ENCODE data around the gene MAB21L3.
"Not testable (repeated sequence)": the region's sequence is repeated elsewhere in the genome, so short reads cannot be mapped to it uniquely, and the experiment has no call there.

The MAB21L3 gene

DNA sequence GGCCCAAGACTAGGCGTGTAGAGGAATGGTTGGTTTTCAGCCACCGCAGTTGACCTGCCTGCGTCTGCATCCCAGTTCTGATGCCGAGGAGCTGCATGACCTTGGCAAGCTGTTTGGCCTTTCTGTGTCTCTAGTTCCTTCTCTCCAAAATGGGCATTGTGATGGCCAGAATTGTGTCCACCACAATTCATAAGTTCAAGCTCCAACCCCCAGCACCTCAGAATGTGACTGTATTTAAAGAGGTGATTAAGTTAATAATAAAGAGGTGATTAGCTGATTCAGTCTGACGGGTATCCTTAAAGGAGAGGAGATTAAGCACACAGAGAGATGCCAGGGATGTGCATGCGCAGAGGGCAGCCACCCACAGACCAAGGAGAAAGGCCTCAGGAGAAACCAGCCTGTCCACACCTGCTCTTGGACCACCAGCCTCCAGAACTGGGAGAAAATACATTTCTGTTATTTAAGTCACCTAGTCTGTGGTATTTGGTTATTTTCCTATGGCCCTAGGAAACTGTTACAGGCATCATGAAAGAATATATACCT is 28.5 kb downstream of the MAB21L3 start:
- DNase-seq, result no peak

DNA sequence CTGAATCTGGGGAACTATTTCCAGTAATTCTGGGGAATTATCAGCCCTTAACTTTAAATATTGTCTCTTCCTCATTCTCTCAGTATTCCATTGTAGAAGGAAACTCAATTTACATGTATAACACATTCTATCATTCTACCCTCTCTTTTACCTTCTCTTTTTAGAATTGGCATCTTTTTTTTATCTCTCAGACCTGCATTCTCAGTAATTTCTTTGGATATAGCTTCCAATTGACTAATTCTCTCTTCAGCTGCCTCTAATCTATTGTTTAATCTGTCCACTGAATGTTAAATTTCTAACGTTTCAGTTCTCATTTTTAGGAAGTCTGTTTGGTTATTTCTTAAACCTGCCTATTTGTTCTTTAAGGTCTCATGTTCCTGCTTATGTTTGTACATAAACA is 33.0 kb downstream of the MAB21L3 start:
- no peak for DNase-seq

DNA sequence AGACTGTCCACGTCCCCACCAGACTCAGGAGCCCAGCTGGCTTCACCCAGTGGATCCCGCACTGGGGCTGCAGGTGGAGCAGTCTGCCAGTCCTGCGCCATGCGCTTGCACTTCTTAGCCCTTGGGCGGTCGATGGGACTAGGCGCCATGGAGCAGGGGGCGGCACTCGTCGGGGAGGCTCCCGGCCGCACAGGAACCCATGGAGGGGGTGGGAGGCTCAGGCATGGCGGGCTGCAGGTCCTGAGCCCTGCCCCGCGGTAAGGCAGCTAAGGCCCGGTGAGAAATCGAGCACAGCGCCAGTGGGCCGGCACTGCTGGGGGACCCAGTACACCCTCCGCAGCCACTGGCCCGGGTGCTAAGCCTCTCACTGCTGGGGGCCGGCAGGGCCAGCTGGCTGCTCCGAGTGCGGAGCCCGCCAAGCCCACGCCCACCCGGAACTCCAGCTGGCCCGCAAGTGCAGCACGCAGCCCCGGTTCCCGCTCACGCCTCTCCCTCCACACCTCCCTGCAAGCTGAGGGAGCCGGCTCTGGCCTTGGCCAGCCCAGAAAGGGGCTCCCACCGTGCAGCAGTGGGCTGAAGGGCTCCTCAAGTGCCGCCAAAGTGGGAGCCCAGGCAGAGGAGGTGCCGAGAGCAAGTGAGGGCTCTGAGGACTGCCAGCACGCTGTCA is 35.4 kb downstream of the MAB21L3 start:
- DNase-seq, result not testable (repeated sequence)

DNA sequence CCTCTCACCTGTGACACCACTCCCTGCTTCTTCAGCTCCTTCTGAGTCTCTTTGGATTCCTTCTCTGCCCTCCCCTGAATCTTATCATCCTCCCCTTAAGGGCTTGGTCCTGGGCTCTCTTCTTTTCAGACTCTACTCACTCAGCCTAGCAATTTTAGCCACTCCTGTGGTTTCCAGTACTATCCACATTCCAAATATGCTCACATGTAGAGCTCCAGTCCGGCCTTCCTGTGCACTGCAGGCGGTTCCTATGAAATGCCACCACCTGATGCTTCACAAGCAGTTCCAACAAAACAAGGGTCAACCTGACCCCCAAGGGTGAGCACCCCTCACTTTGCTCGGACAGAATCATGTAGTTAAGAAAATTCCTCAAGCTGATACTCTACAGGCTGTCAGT is 35.9 kb downstream of the MAB21L3 start:
- no peak for DNase-seq

DNA sequence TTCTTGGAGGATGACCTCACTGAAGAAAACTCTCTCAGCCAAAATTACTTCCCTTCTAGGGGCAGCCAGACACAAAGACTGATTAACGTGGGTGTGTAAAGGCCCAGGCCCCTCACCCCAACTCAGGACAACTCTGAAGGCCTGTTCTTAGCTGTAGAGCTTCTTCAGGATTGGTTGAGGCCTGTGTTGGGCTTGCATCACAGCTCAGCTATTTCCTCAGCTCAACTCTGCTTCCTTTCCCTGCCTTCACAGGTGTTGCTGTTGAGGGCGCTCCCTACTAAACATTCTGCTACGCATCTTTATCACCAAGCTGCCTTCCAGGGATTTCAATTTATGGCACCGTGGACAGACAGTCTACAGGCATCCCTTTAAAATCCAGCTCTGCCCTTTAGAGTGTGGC is 36.8 kb downstream of the MAB21L3 start:
- DNase-seq, result no peak

DNA sequence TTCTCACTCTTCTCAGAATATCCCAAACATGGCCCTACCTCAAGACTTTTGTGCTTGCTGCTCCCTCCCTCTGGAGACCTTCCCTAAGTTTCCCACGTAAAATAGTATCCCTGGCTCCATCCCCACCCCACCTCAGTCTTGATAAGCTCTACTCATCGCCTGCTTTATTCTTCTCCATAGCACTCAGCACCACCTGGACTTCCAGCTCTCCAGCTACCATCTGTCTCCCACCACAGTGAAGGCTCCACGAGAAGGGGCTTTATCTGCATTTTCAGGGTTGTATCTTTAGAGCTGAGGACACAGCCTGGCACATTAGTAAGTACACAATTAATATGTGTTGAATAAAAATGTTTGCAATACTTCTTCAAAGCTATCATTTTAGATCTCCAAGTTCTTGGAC is 37.8 kb downstream of the MAB21L3 start:
- DNase-seq, result no peak

DNA sequence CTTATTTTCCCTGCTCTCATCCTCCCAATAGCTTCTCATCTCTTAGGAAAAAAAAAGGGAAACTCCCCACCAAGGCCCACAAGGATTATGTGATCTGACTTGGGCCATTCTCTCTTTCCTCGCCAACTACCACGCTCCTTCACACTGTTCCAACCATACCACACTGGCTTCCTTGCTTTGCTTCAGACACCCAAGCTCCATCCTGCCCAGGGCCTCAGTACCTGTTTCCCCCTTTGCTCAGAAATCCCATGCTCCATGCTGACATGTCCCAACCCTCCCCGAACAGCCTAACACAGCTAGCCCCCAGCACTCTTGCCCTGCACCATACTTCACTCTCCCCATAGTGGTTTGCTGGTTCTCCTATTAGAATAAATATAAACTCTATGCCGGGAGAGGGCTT is 39.2 kb downstream of the MAB21L3 start:
- DNase-seq, result no peak

DNA sequence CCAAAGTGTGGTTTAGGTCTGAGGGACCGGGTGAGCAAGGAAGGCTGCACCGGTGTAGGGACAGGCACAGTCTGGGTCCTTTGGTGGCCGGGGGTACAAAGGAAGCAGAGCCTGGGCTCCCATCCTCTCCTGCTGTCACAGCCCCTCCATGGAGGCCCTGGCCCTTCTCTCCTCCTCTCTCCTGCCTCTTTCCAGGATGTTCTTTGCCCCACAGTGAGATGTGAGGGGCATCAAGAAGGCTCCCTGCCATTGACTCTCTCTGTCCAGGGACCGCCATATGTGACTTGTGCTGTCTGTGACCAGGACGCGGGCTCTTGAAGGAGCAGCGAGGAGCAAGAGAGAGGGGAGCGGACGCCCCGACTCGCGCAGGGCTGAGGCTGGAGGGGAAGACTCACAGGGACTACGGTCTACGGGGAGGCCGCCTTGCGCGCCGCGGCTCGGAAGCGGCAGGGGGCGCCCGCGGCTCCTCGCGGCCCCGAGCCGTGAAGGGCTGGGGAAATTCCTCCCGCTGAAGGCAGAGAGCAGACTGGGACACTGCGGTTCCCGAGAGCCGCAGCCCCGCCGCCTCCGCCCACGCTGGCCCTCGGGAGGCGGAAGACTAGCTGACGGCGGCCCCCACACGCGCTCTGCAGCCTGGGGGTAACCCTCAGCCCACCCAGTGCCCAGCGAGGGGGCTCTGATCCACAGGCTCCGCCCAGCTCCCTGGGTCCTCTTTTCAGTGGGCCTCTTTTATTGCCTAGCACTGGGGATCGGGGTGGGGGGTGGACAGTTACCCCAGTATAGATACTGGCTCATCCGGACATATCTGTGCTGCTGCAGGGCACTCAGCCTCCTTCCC is 40.8 kb downstream of the MAB21L3 start:
- DNase-seq, result peak; percentile 82

DNA sequence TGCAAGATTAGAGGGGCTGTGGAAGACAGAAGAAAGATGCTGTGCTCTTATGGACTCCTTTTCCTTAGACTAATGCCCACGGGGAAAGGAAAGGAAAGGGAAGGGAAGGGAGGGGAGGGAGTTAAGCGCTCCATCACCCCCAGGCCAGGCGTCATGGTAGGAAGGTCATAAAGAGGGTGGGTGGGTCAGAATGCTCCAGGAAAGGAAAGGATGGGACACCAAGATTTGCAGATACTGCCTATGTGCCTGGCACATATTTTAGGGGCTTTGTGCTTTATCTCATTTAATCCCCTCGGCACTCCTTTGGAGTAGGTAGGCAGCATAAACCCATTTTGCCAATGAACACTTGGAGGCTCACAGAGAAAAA is 41.4 kb downstream of the MAB21L3 start:
- DNase-seq, result no peak

DNA sequence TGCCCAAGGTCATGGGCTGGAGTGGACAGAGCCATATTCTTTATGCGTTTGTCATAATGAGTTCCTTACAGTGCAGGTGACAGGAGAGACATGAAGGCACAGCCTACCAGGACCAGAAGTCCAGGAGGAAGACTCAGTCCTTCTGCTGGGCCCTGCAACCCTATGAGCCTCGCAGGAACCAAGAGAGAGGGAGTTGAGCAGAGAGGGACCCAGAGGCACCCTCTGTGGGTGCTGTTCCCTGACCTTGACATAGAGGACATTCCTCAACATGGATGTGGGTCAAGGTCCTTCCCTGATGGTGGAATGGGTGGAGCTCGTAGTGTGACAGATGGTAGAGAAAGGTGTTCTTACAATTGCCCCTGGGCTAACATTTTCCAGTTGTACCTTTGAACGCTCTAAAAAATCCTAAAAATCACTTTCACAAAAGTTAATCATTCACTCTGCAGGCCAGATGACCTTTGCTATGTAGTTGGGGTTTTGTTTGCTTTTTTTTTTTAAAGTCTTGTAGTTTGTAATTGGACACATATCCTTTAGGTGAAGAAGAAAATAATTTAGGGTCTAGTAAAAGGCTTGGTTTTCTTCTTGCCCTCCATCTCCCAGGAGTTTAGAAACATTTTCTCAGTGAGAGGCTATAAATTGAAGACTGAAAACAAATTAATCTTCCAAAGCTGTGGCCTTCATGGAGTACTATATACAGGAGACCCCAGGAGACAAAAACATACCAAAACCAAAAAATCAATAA is 41.9 kb downstream of the MAB21L3 start:
- DNase-seq, result no peak

DNA sequence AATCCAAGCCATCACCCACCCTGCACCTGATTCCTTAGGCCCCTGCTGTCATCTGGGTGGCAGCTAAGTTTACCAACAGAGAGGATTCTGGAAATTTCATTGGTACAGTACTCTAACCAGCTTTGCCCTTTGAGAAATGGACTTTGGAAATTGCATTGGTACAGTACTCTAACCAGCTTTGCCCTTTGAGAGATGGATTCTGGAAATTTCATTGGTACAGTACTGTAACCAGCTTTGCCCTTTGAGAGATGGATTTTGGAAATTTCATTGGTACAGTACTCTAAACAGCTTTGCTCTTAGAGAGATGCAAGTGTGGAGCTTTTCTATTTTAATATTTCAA is 42.5 kb downstream of the MAB21L3 start:
- DNase-seq, result no peak

DNA sequence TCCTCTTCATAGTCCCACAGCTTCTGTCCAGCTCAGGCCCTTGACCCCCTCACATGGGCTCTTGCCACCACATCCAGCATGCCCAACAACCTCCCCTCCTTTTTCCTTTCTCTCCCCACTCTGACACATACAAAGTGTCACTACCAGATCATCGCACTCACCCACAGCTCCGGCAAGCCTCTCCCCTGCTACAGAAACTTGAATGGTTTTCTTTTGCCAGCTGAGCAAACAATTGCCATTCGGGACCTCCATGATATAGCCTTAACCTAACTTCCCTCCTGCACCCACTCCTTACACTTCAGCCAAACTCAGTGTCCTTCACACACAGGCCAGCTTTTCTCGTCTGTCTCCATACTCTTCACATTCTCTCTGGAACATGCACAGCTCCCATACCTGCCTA is 43.3 kb downstream of the MAB21L3 start:
- DNase-seq, result no peak

DNA sequence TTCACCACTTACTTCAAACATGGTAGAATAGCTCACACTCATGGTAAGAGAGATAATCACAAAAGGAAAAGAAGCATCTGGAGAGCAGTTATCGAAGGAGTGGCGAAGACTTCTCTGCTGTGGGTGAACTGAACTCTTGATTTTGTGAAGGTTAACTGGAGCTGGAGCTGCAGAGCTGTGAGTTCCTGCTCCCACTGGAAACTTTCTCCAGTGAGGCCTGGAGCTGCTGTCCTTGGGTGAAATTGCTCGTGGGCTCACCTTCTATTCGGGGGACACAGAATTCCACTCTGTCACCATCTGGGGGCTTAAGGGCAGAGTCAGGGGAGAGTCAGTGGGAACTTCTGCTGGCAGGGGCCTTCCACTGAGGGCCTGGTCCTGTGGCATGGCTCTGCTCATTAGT is 45.9 kb downstream of the MAB21L3 start:
- no peak for DNase-seq

DNA sequence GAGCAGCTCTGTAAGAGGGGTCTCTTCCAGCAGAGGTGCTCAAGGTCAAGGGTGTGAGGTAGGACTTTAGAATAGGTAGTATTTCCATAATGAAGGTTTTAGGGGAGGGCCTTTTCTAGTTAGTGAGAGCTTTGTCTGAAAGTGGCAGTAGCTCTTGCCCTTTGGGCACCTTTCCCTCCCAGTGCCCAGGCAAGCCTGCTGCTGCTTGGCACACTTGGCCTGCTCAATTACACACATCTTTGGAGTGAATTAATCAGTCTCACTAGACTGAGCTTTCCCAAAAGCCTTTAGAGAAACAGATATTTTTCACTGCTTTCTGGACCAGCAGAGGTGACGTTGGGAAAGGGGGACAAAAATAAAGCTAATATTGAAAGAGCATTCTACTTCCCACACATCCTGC is 48.0 kb downstream of the MAB21L3 start:
- DNase-seq, result no peak

DNA sequence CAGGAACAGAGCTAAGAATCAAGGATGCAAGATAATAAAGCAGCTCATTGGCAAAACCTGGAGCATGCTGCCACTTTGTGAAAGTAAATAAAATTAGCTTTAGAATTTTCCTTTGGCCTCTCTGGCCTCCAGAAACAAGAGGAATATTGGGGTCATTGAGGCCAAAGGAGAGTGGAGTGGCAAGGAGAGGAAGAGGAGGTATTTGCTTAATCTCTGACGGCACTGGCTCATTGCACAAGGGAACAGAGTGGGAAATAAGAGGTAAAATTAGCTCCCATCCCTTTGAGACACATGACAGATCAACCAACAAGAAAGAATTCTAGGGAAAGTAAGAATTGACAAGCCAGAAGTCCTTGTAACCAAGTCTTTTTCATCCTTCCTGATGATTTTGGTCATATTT is 48.4 kb downstream of the MAB21L3 start:
- DNase-seq, result no peak

DNA sequence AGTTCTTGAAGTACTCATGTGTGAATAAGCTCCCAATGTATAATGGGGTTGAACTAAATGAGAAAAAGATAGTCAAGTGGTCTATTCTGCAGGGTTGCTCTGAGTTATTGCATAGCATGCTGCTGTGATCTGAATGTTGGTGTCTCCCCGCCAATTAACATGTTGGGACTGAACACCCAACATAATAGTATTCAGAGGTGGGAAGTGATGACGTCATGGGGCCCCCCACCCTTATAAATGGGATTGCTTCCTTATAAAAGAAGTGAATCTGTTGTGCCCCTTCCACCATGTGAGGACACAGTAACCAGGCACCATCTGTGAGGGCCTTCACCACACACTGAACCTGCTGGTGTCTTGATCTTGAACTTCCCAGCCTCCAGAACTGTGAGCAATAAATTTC is 50.2 kb downstream of the MAB21L3 start:
- no peak for DNase-seq

DNA sequence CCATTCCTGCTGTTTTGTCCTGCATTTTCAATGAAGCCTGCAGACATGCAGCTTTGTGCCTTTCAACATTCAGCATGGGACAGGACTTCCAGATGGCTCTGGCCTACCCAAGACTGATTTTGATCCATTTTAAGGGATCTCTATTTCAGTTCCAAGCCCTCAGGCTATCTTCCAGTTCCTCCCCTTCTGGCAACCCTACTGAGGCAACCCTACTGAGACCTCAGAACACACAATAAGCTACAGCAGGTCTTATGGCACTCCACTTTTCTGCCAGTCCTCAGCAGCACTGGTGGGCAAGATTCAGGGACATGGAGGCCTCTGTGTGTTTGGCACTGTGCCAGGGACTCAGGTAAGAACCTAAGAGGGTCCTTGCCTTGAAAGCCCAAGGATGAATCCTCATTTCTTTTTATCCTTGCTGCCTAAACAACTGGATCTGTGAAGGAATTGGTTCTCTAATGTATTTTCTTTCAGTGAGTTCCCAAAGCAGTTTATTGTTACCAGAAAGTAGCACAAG is 50.7 kb downstream of the MAB21L3 start:
- DNase-seq, result no peak

DNA sequence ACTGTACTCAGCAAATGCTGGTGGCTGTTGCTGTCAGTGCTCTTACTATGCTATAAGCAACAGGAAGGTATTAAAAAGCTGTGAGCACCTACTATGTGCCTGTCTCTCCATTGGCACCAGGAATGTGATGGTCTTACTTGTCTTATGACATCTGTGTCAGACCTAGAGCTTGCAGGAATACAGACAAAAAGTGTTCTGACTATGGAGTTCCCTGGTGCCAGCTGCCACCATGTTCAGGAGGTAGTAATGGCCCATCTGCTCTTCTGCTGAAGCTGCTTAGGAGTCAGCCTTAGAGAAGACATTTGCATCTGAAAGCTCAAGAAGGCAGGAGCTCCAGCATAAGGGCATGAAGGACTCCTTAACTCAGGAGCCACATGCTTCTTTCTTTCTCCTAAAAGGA is 52.3 kb downstream of the MAB21L3 start:
- no peak for DNase-seq

DNA sequence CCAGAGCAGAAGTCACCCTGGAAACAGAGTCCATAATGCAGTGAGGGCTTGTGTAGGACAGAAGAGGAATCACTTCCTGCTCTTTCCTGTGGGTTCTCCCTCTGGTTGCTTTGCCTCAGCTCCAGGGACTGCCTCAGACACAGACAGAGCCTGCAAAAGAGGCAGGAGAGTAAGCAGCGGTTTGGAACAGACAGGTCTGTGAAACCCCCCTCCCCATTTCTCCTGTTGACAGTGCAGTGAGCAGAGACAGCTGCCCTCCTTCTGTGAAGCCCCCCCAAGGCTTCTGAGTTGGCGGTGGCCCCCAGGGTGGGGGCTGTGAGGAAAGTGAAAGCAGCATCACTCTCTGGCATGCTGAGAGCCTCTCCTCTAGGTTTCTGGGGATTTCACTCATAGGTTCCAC is 53.0 kb downstream of the MAB21L3 start:
- DNase-seq, result no peak

DNA sequence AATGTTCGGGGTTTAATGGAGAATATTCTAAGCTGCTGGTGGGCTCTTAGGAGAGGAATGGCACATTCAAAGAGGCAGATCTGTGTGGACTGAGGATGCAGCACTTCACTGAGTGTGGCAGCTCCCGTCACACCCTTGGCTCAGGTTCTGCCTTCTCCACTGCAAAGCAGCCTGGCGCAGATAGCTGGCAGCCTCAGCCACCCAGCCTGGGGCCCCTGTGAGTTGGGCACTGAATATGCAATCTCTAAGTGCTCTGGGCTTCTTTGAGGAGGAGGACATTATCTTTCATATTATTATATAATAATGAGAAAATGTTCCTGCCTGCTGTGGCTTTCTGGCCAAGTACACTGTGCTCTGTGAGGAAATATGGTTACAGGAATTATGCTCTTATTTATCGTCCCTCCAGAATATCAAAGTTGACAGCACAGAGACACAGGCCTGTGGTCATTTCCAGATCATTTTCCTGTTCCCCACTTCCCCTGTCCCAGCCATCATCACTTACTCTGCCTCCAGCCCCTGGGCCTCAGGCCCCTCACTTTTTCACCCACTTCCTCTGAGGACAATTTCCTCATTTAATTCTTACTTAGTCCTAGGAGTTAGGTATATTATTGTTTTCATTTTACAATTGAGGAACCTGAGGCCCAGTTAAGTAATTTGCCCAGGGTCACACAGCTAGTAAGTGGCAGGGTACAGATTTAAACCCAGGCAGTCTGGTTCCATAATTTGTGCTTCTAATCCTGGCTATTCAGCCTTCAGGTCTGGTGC is 53.6 kb downstream of the MAB21L3 start:
- DNase-seq, result no peak

DNA sequence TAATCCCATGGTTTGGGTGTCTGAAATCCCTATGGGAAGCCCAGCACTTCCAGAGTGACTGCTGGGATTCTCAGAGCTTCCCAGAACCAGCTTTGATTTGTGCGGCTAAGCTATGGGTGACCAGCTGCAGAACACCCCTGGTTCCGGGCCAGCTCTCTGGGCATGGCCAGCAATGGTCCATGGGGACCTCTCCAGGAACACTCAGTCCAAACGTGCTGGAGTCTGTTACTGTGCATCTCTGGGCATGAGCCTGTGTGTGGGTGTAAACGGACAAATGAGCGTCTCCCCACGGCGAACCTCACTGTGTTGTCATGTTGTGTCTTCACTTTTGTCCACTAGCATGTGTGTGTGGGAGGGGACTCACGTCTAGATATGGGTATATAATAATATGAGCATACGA is 54.4 kb downstream of the MAB21L3 start:
- DNase-seq, result no peak

DNA sequence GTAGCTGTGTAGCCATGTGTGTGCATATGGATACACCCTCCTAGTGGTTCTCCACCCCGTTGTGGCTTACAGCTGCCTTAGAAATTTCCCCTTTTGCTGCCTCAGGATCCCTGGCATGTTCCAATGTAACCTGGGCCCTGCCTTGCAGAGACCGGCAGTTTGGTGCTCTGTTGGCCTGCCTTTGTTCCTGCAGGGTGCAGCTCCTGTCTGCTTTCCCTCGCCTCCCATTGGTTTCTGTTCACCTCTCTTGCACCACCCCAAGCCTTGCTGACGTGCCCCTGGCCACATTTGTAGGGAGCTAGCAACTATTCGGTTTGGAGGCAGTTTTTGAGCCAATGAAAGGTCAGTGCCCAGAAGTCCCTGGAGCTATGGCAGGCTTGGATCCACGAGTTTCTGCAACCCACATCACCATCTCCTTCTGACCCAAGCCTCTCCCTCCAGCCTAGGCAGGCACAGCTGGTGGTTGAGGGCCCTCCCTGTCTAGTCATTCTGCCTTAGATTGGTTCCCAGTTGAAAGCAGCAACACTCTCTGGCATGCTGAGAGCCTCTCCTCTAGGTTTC is 54.9 kb downstream of the MAB21L3 start:
- no peak for DNase-seq

DNA sequence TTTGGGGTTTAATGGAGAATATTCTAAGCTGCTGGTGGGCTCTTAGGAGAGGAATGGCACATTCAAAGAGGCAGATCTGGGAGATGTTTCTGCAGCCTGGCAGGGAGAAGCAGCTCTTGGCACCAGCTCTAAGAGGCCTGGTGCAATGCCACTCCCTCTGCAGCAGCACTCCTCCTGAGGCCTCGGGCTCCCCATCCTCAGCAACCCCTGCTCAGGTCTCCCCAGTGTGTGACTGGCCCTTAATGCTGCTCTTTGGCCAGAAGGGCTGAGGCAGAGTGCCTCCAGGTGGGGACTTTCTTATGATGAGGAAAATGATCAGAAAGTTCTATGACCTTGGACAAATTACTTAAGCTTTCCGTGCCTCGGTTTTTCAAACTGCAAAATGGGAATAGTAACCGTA is 55.5 kb downstream of the MAB21L3 start:
- DNase-seq, result no peak
